ENCODE results near the gene ZFAND6. TPM values are rescaled to one million over a fixed set of nuclear protein-coding genes. Genes with fewer than 3 reads are reported as not detected.

ZFAND6 gene
- total and polyA plus RNA-seq, 2 experiments from 2014 or later = 104 to 187 TPM

- no peaks in the 10 kb centered on the region for H3K9me3 ChIP-seq (ENCODE audit: low read depth)
- DNase-seq (ENCODE audit: low spot score) = no peak
- H3K4me1 ChIP-seq (ENCODE audit: insufficient read depth) = peaks cover 22% of the 10 kb centered on the region
- no peaks in the 10 kb centered on the region for H3K9me2 ChIP-seq (replicated peaks; ENCODE audit: insufficient read depth)
- no peak for TF ChIP-seq EZH2phosphoT487 (IDR thresholded peaks at IDR 0.05; ENCODE audit: low read depth, severe bottlenecking, unreplicated experiment)
- no peak for TF ChIP-seq CTCF (IDR thresholded peaks at IDR 0.05; ENCODE audit: poor library complexity)
- TF ChIP-seq EZH2 (IDR thresholded peaks at IDR 0.05; ENCODE audit: borderline replicate concordance) = no peak
- no peaks in the 10 kb centered on the region for H3K36me3 ChIP-seq (replicated peaks; ENCODE audit: insufficient read depth, low read depth)
- H2AFZ ChIP-seq = no peak overlapping the region
- H3K79me2 ChIP-seq = peaks cover 94% of the 10 kb centered on the region
- H4K20me1 ChIP-seq (ENCODE audit: insufficient read depth, poor library complexity, severe bottlenecking) = peaks cover 52% of the 10 kb centered on the region
- peak overlapping the region; percentile 13 for H3K27ac ChIP-seq
- no peaks in the 10 kb centered on the region for H3K27me3 ChIP-seq
- 64% methylated on average over 8 of the region's 8 CpGs for WGBS (ENCODE audit: low lambda C conversion rate, missing lambda C conversion rate)
- peak overlapping the region; percentile 6 for H3K4me2 ChIP-seq
- H3K4me3 ChIP-seq = no peak overlapping the region
Observed at GRCh38 chr15:80076321-80077318, 17.1 kb downstream of the ZFAND6 start.

- Histone ChIP-seq H3K27me3 (no peaks in the 10 kb centered on the region), H3K9me2 (replicated peaks; ENCODE audit: insufficient read depth) (no peaks in the 10 kb centered on the region), H3K79me2 (peaks cover 98% of the 10 kb centered on the region), H3K27ac (no peak overlapping the region), H3K4me3 (no peak overlapping the region), H3K4me2 (no peak overlapping the region), H3K9me3 (ENCODE audit: low read depth) (no peaks in the 10 kb centered on the region), H2AFZ (no peak overlapping the region), H3K4me1 (ENCODE audit: insufficient read depth) (peaks cover 5% of the 10 kb centered on the region), H4K20me1 (ENCODE audit: insufficient read depth, poor library complexity, severe bottlenecking) (peaks cover 43% of the 10 kb centered on the region), H3K36me3 (replicated peaks; ENCODE audit: insufficient read depth, low read depth) (no peaks in the 10 kb centered on the region)
- TF ChIP-seq EZH2phosphoT487 (IDR thresholded peaks at IDR 0.05; ENCODE audit: low read depth, severe bottlenecking, unreplicated experiment) (no peak), CTCF (IDR thresholded peaks at IDR 0.05; ENCODE audit: poor library complexity) (no peak), EZH2 (IDR thresholded peaks at IDR 0.05; ENCODE audit: borderline replicate concordance) (no peak)
- no peak for DNase-seq (ENCODE audit: low spot score)
- WGBS (ENCODE audit: low lambda C conversion rate, missing lambda C conversion rate) = 94% methylated on average over 2 of the region's 2 CpGs
Observed at GRCh38 chr15:80081390-80081789, 21.9 kb downstream of the ZFAND6 start.

- Histone ChIP-seq H3K9me3 (ENCODE audit: low read depth) (no peaks in the 10 kb centered on the region), H3K4me2 (no peak overlapping the region), H3K27ac (no peak overlapping the region), H4K20me1 (ENCODE audit: insufficient read depth, poor library complexity, severe bottlenecking) (peaks cover 43% of the 10 kb centered on the region), H3K4me1 (ENCODE audit: insufficient read depth) (no peaks in the 10 kb centered on the region), H2AFZ (no peak overlapping the region), H3K9me2 (replicated peaks; ENCODE audit: insufficient read depth) (no peaks in the 10 kb centered on the region), H3K4me3 (no peak overlapping the region), H3K36me3 (replicated peaks; ENCODE audit: insufficient read depth, low read depth) (no peaks in the 10 kb centered on the region), H3K27me3 (no peaks in the 10 kb centered on the region), H3K79me2 (peaks cover 96% of the 10 kb centered on the region)
- no peak for DNase-seq (ENCODE audit: low spot score)
- TF ChIP-seq CTCF (IDR thresholded peaks at IDR 0.05; ENCODE audit: poor library complexity) (no peak), EZH2phosphoT487 (IDR thresholded peaks at IDR 0.05; ENCODE audit: low read depth, severe bottlenecking, unreplicated experiment) (no peak), EZH2 (IDR thresholded peaks at IDR 0.05; ENCODE audit: borderline replicate concordance) (no peak)
- 60% methylated on average over 5 of the region's 5 CpGs for WGBS (ENCODE audit: low lambda C conversion rate, missing lambda C conversion rate)
Observed at GRCh38 chr15:80087104-80087503, 27.6 kb downstream of the ZFAND6 start.
